GM20431 (cell line): ENCODE measurements around the gene ENOPH1.
"Not testable (repeated sequence)": the region's sequence is repeated elsewhere in the genome, so short reads cannot be mapped to it uniquely, and the experiment has no call there.

Experiments
- in situ Hi-C: fragments of 300-500 bp; cut with MseI, MboI; formaldehyde crosslinking; loops from one replicate; pipeline ENCODE4 v1.15.0; 2020; ENCODE audit warnings: low sequenced_read_pairs; ENCODE audit not compliant: unreplicated experiment

ENOPH1 gene

DNA sequence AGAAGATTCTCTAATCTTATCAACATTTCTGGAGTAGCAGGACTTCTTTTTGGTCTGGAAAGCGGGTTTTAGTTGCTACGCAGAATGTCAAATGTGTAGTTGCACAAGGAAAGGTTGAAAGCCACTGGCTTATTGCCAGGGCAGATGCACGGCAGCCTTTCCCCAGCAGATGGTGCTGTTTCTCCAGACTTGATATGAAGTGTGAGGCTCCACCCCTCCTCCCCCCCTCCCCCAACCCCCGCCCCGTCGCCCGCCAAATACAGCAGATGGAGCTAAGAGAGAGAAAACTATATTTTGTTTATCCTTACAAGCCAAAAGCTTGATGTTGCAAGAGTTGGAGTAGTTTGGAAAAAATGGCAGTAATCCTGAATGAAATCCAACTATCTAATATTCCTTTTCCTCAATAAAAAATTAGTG lies 32.0 kb downstream of the ENOPH1 start:
- in situ Hi-C loops, result loop anchor here (25.0 kb wide), 1 partner anchor 275 kb away; no protein-coding TSS in a partner anchor

DNA sequence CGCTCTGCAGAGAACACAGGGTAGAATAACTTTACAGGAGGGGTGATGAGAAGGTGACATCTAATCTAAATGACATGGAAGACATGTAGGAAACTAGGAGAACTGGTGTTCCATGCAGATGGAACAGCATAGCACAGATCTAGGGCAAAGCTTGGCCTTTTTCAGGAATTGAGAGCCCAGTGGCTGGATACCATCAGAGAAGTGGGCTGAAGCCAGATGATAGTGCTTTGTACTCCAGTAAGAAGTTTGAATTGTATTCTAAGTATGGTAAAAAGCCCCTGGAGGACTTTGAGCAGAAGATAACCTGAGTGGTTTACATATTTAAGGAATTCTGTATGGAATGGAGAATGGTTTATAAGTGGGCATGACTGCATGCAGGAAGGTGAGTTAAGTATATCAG lies 32.8 kb downstream of the ENOPH1 start:
- in situ Hi-C loops, result loop anchor here (25.0 kb wide), 1 partner anchor 274 kb away; no protein-coding TSS in a partner anchor

DNA sequence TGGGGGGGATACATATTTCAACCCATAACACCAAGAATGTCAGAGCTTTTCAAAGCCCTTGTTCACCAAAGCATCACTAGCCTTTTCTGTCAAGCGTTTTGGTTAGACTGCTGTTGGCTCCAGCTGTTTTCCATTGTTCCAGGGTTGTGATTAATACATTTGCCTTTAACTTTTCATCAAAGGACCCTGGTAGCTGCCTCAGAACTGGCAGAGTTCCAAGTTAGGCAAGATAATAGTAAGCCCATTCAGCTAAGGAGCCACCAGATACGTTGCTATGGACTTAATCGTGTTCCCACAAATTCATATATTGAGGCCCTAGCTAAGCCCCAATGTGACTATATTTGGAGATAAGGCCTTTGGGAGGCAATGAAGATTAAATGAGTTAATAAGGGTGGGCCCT lies 37.1 kb downstream of the ENOPH1 start:
- in situ Hi-C loops, result loop anchor here (25.0 kb wide), 1 partner anchor 270 kb away; no protein-coding TSS in a partner anchor

DNA sequence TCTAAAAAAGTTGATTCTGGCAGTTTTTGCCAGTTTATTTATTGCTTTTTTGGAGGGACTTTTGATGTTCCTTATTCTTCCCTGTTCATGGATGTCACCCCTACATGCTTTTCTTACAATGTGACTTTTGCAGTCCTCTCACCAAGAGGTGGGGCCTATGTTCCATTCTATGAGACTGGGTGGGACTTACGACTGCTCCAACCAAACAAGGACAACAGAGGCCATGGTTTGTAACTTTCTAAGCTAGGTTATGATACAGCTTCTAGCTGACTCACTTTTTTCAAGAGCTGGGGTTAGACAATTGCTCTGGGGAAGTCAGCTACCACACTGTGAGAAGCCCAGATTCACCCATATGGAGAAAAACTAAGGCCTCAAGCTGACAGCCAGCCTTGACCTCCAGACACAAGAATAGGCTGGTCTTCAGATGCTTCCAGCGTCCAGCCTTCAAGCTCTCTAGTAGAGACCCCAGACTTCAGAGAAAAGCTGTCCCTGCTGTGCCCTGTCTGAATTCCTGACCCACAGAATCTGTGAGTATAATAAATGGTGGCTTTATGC lies 39.5 kb downstream of the ENOPH1 start:
- in situ Hi-C loops, result loop anchor here (25.0 kb wide), 1 partner anchor 267 kb away; no protein-coding TSS in a partner anchor

DNA sequence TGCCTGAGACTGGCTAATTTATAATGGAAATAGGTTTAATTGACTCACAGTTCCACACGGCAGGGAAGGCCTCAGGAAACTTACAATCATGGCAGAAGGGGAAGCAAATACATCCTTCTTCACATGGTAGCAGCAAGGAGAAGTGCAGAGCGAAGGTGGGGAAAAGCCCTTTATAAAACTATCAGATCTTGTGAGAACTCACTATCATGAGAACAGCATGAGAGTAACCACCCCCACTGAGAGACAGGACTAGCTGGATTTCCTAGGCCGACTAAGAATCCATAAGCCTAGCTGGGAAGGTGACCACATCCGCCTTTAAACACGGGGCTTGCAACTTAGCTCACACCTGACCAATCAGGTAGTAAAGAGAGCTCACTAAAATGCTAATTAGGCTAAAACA lies 42.7 kb downstream of the ENOPH1 start:
- in situ Hi-C loops, result loop anchor here (25.0 kb wide), 1 partner anchor 264 kb away; no protein-coding TSS in a partner anchor

DNA sequence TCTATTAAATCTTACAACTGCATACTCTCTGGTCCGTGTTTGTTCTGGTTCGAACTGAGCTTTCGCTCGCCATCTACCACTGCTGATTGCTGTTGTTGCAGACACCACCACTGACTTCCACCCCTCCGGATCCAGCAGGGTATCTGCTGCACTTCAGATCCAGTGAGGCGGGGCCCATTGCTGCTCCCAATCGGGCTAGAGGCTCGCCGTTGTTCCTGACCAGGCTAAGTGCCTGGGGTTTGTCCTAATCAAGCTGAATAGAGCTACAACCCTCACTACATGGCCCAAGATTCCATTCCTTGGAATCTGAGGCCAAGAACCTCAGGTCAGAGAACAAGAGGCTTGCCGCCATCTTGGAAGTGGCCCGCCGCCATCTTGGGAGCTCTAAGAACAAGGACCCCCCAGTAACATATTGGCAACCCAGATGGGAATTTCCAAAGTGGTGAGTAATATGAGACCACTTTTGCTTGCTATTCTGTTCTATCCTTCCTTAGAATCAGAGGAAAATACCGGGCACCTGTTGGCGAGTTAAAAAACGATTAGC lies 43.3 kb downstream of the ENOPH1 start:
- in situ Hi-C loops, result loop anchor here (25.0 kb wide), 1 partner anchor 264 kb away; no protein-coding TSS in a partner anchor

DNA sequence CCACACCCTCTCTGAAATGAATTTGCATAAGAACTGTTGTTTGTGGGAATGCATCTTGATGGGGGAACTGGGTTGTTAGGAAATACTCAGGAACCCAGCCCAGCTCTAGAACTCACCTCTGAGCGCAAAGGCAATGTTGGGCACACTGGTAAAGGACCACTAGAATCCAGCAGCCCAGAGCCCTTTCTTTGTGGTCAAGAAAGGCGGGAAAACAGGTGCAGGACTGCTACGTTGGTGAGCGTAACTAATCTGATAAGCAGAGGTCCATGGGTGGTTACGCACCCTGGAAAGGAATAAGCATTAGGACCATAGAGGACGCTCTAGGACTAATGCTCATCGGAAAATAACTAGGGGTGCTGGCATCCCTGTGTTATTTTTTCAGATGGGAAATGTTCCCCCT lies 45.5 kb downstream of the ENOPH1 start:
- in situ Hi-C loops, result not testable (repeated sequence)

DNA sequence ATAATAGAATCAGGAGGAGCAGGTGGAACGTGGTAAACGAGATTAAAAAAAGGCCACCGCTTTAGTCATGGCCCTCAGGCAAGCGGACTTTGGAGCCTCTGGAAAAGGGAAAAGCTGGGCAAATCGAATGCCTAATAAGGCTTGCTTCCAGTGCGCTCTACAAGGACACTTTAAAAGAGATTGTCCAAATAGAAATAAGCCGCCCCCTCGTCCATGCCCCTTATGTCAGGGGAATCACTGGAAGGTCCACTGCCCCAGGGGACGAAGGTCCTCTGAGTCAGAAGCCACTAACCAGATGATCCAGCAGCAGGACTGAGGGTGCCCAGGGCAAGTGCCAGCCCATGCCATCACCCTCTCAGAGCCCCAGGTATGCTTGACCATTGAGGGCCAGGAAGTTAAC lies 47.1 kb downstream of the ENOPH1 start:
- in situ Hi-C loops, result not testable (repeated sequence)

DNA sequence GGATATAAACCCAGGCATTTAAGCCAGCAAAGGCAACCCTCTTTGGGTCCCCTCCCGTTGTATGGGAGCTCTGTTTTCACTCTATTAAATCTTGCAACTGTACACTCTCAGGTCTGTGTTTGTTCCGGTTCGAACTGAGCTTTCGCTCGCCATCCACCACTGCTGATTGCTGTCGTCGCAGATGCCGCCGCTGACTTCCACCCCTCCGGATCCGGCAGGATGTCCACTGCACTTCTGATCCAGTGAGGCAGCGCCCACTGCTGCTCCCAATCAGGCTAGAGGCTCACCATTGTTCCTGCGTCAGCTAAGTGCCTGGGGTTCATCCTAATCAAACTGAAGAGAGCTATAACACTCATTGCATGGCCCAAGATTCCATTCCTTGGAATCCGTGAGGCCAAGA lies 49.2 kb downstream of the ENOPH1 start:
- in situ Hi-C loops, result no loop called here

DNA sequence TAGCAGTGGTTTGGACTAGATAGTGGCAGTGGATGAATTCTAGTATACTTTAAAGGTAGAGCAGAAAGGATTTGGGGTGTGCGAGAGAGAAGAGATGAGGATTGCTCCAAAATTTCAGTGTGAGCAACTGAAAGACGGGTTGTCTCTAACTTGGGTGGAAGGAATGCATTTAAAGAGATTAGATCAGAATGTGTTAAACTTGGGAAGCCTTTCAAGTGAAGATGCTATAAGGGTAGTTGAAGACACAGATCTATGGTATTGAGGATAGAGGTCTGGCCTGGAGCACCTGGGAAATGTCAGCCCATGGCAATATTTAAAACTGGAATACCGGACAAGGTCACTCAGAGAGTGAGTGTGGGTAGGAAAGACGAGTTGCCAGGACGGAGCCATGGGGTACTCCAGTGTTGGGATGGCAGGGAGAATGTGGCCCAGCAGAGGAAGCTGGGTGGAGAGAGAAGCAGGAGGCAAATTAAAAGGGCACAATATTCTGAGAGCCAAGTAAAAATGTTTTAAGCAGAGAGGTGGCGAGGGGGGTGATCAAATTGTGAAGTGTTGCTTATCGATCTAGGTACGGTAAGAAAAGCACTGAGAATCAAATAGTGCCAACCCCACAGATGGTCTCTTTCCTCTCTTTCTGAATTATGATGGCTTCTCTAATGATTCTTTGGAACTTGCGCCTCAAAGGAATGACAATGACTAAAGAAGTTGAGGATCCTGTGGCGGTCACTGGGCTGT lies 50.5 kb downstream of the ENOPH1 start:
- in situ Hi-C loops, result no loop called here

DNA sequence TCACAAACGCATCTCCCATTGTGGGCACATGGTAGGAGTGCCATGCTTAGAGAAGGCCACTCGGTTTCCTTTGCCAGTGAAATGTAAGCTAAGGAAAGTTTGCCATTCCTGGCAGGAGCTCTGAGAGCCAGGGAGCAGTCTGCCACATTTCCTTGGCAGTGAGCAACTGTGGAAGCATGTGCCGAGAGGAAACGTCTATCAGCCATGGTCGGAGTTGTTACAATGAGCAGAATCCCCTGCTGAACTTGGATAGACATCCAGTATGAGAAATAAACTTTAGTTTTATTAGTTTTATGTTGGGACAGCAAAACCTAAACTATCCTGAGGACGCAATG lies 51.1 kb downstream of the ENOPH1 start:
- in situ Hi-C loops, result no loop called here

DNA sequence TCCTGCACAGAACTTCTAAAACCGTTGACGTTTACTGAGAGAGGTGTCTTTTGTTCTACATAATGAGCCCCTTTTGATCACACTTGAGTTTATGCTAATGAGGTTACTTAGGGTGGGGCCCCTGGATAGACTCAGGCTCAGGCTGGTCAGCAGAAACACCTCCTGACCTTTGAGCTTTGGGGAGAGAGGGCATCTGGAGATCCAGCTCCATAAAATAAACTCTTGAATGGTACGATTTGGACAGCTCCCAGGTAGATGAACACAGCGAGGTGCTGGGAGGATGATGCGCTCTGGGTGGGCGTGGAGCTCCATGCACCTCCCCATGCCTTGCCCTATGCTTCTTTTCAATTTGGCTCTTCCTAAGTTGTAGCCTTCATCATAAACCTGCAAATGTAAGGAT lies 52.0 kb downstream of the ENOPH1 start:
- in situ Hi-C loops, result no loop called here

DNA sequence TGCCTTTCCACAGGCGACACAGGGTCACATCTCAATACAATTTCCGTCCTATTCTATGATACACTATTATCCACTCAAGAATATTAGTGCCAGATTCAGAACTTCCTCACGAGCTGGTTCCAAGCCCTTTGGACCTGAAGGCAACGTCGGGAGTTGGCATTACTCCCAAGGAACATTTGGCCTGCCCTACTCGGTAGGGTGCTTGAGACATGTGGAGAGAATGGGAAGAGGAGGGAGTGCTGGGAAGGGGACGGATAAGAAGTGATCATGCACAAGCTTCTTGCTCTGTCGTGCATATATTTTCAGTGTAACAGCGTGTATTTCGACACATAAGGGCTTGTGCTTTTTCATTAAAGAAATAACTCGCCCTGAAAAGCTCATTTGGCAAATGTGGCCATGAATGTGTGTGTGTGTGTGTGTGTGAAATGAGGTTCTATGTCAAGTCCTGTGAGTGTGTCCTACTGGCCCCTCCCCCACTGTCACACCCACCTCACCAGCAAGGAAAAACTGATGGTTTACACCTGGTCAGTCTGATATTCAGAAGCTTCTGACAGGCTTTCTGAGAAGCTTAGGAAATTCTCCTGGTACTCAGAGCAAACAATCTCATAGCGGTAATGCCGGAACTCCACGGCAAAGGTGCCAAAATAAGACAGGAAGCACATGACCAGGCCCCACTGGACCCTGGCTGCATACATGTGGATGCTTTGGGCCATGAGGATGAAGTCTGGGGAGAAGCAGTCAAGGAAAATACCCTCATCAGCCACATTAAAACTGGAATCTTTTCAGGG lies 54.8 kb downstream of the ENOPH1 start:
- in situ Hi-C loops, result no loop called here

DNA sequence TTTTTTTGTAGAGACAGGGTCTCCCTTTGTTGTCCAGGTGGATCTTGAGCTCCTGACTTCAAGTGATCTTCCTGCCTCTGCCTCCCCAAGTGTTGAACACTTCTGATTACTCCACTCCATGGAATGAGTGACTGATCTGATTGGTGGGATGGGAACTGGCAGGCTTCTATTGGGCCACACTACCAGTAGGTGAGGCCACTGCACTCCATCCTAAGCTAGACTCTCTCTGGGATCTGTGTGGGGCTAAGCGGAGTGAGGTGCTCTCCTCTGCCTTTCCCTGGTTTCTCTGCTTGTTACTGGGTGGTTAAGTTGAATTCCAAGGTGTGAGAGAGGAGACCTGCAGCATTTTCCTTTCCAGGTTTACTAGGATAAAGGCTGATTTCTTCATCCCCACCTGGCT lies 58.7 kb downstream of the ENOPH1 start:
- in situ Hi-C loops, result no loop called here

DNA sequence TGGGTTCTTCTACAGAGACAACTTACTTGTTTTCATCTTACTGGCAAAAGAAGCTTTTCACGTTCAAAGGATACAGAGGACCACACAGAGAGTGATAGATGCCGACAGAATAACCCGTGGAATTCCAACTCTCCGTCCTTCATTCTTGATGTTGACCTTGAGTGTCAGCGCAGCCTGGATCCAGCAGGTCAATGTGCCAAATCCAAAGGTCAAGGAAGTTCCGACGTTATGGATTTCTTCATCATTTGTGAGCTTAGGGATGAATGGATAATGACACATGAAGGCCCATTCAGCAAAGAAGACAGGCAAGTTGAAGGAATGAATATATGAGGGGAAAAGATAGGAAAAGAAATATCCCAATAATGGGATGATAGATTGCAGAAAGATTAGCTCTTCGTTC lies 59.6 kb downstream of the ENOPH1 start:
- in situ Hi-C loops, result no loop called here

DNA sequence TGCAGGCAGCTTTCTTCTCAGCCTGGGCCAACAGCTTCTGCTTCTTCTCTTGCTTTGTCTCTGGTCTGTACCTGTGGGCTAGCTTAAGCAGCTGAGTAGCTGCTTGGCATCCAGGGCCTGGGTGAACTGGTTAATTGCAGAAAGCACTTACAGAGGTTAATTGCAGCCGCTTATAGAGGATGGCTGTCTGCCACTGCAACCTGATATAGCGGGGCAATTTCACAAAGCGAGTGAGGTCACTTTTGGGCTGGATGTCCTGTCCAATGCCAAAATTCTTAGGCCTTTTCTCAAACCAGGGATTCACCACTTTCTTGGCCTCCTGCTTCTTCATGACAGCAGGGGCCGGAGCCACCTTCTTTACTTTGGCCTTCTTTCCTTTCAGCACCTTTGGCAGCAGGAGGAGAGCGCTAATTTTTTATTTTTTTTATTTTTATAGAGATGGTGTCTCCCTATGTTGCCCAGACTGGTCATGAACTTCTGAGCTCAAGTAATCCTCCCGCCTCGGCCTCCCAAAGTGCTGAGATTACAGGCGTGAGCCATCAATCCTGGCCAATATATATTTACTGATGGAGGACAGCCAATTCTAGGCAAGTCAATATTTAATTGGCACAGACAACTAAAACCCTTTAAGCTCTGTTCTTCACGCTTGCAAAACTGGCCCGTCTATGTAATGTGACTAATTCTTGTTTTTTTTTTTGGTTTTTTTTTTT lies 61.0 kb downstream of the ENOPH1 start:
- in situ Hi-C loops, result no loop called here

DNA sequence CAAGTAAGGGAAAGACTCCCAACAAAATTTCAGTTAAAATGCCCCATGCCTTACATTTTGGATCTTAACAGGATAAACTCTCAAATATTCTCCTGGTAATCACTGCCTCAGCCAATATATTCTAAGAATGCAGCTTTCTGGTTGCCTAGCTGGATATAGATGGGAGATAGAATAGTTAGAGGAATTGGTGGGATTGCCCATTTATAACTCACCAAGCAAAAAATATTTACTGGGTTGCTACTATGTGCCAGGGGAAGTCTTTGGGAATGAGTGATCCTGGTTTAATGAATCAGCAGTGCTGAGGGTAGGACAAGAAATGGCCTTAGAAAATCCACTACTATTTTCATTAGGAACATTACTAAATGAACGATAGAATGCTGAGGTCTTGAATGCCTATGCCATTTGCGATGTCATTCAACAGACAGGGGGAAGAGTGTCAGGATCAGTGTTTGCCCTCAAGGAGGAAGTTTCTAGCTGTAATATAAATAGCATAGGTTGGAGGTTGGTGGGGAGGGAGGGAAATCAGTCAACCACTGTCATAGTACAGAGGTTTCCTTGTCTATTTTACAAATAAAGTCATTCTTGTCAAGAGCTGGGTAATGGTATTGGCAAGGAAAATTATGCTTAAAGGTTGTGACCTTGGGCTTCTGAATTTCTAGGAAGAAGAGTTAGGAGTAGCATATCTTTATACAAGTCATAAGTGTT lies 63.5 kb downstream of the ENOPH1 start:
- in situ Hi-C loops, result no loop called here

DNA sequence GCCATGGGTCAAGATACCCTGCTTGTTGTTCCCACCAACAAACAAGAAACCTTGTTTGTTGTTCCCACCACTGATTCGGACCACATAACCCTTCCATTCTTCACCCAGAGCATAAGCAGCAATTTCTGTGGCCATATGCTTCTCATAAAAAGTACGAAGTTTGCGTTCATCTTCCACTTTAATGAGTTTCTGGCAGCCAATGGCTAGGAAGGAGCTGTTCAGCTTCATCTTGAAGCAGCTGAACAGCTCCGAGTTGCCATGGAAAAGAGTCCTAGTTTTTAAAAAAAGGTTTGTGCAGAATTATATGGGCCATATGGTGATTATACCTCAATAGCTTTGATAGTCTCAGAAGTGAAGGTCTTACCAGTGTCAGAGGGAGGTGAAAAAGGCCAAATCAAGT lies 65.3 kb downstream of the ENOPH1 start:
- in situ Hi-C loops, result no loop called here

DNA sequence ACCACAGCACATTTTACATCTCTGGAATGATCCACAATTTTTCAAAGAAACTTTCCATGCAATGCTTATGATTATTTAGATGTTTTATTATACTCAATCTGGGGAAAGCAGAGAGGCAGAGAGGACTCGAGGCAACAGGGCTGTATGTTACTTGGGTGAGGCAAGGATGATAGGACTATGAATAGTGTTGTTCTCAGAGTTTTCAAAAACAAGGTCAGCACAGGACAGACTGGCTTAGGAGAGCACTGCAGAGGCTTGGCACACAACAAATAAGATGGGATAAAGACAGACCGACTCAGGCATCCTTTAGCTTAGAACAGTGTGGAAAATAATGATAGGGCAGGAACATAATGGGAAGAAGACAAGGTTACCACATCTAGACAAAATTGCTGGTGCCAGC lies 66.0 kb downstream of the ENOPH1 start:
- in situ Hi-C loops, result no loop called here
